HCT116 (cell line): ENCODE data around the gene VAMP7. TPM values are rescaled to one million over a fixed set of nuclear protein-coding genes. Genes with fewer than 3 reads are reported as not detected.

Experiments
- ATAC-seq: fragments of 200-7000 bp; cut with Tn5 transposase; 2 replicates; pipeline ENCODE4 v1.9.1; 2020; ENCODE audit warnings: mild to moderate bottlenecking, moderate library complexity
- BruUV-seq: library from RNA; stranded (reverse); fragments of 400-500 nt; replicated peaks from 2 replicates; lab custom pipeline; 2021; lab: Mats Ljungman, UMichigan
- CTCF ChIA-PET: fragments of 300-600 bp; sonication (Branson Sonifier 250); formaldehyde crosslinking; loops from one replicate; lab custom pipeline; 2021; ENCODE audit warnings: antibody characterized with exemption; lab: Charles Lee
- POLR2A ChIA-PET: fragments of 300-600, 350-600 bp; sonication (Branson Sonifier 250); formaldehyde crosslinking; loops from one replicate; lab custom pipeline; 2021; ENCODE audit warnings: antibody characterized with exemption; lab: Charles Lee
- RAD21 ChIA-PET, 2 experiments: fragments of 300-600 bp; sonication (Branson Sonifier 250); formaldehyde crosslinking; loops; one replicate each; lab custom pipeline; 2023; ENCODE audit warnings: low total read pairs in 2 of 2; ENCODE audit not compliant: uncharacterized antibody in 2 of 2, unreplicated experiment in 2 of 2, low non-redundant PET in 1 of 2; lab: Charles Lee
- DNase-seq: peaks from one replicate; pipeline ENCODE4 v3.0.0-alpha.2; 2010; ENCODE audit warnings: low read depth, low spot score
- H2AFZ ChIP-seq: fragments of 200-600 bp; shearing (Covaris generic), sonication (generic); 2 replicates; pipeline ENCODE4 v1.6.1; 2017; ENCODE audit warnings: low read depth, mixed run types, mixed read lengths, antibody characterized with exemption, low read length; ENCODE audit not compliant: poor library complexity, severe bottlenecking
- H3K27ac ChIP-seq: 2 replicates; pipeline ENCODE4 v1.5.1; 2012; ENCODE audit warnings: low read depth, low read length
- H3K27me3 ChIP-seq: fragments of 200-600 bp; sonication (generic); 2 replicates; pipeline ENCODE4 v1.6.1; 2016; ENCODE audit warnings: mixed run types, low read length, mixed read lengths; ENCODE audit not compliant: insufficient read depth
- H3K36me3 ChIP-seq, 2 experiments: fragments of 200-500 bp in 1 of 2; fragments of 200-600 bp in 1 of 2; sonication (Bioruptor generic) in 1 of 2; sonication (generic) in 1 of 2; 2 replicates each; pipeline versions ENCODE4 v1.5.1 to v1.6.1; 2014 to 2016; ENCODE audit warnings: low read length in 2 of 2, inconsistent platforms in 1 of 2, mixed read lengths in 1 of 2, mixed run types in 1 of 2; ENCODE audit not compliant: insufficient read depth in 2 of 2, control insufficient read depth in 1 of 2
- H3K4me1 ChIP-seq, 2 experiments: fragments of 200-600 bp in 1 of 2; sonication (generic) in 1 of 2; 2 replicates each; pipeline versions ENCODE4 v1.5.1 to v1.6.1; 2012 to 2017; ENCODE audit warnings: low read length in 2 of 2, inconsistent platforms in 1 of 2, mild to moderate bottlenecking in 1 of 2, mixed read lengths in 1 of 2, mixed run types in 1 of 2, moderate library complexity in 1 of 2; ENCODE audit not compliant: insufficient read depth in 2 of 2, control insufficient read depth in 1 of 2
- H3K4me2 ChIP-seq: fragments of 200-600 bp; sonication (generic); 2 replicates; pipeline ENCODE4 v1.6.1; 2017; ENCODE audit warnings: mixed run types, low read length, mixed read lengths
- H3K4me3 ChIP-seq, 2 experiments: fragments of 200-600 bp in 1 of 2; sonication (generic) in 1 of 2; replicated peaks in 1 of 2; 2 replicates each; pipeline ENCODE4 v1.5.1; 2011 to 2016; ENCODE audit warnings: low read length in 2 of 2, control low read depth in 1 of 2, low read depth in 1 of 2, mild to moderate bottlenecking in 1 of 2, mixed read lengths in 1 of 2, mixed run types in 1 of 2
- H3K79me2 ChIP-seq: fragments of 200-600 bp; sonication (generic); 2 replicates; pipeline ENCODE4 v1.6.1; 2017; ENCODE audit warnings: mild to moderate bottlenecking, mixed run types, low read length, moderate library complexity, mixed read lengths; ENCODE audit not compliant: insufficient read depth
- H3K9ac ChIP-seq: fragments of 200-600 bp; sonication (generic); 2 replicates; pipeline ENCODE4 v1.6.1; 2016; ENCODE audit warnings: low read length, mixed read lengths
- H3K9me2 ChIP-seq: fragments of 200-600 bp; sonication (generic), shearing (Covaris generic); 2 replicates; pipeline ENCODE4 v1.6.1; 2017; ENCODE audit warnings: mixed run types, mild to moderate bottlenecking, moderate library complexity; ENCODE audit not compliant: insufficient read depth
- H3K9me3 ChIP-seq, 2 experiments: fragments of 200-500 bp in 1 of 2; fragments of 200-600 bp in 1 of 2; sonication (Bioruptor generic) in 1 of 2; sonication (generic) in 1 of 2; 2 replicates each; pipeline ENCODE4 v1.6.1; 2014 to 2017; ENCODE audit warnings: low read length in 2 of 2, mixed read lengths in 2 of 2, inconsistent platforms in 1 of 2, low read depth in 1 of 2, mild to moderate bottlenecking in 1 of 2, mixed run types in 1 of 2, moderate library complexity in 1 of 2; ENCODE audit not compliant: control insufficient read depth in 1 of 2, insufficient read depth in 1 of 2
- H4K20me1 ChIP-seq: fragments of 200-600 bp; sonication (generic), shearing (Covaris generic); 2 replicates; pipeline ENCODE4 v1.6.1; 2017; ENCODE audit warnings: mixed run types, mild to moderate bottlenecking, moderate library complexity; ENCODE audit not compliant: insufficient read depth
- CBX3 ChIP-seq: IDR thresholded peaks from 2 replicates; pipeline ENCODE4 v1.6.1; 2012; ENCODE audit warnings: low read depth
- CEBPB ChIP-seq: IDR thresholded peaks from 2 replicates; pipeline ENCODE4 v1.6.1; 2012; ENCODE audit warnings: low read depth
- EGR1 ChIP-seq: IDR thresholded peaks from 2 replicates; pipeline ENCODE4 v1.6.1; 2012; ENCODE audit warnings: low read depth
- ELF1 ChIP-seq: IDR thresholded peaks from 2 replicates; pipeline ENCODE4 v1.6.1; 2012; ENCODE audit warnings: low read depth, borderline replicate concordance
- EZH2 ChIP-seq: fragments of 200-600 bp; sonication (generic); IDR thresholded peaks from 2 replicates; pipeline ENCODE4 v1.6.1; 2017; ENCODE audit warnings: antibody characterized with exemption, mixed run types
- POLR2AphosphoS5 ChIP-seq: IDR thresholded peaks from 2 replicates; pipeline ENCODE4 v1.6.1; 2011; ENCODE audit warnings: mild to moderate bottlenecking, low read depth, low read length, moderate library complexity
- RAD21 ChIP-seq: IDR thresholded peaks from 2 replicates; pipeline ENCODE4 v1.6.1; 2012; ENCODE audit warnings: low read depth, mild to moderate bottlenecking
- SIN3A ChIP-seq: IDR thresholded peaks from 2 replicates; pipeline ENCODE4 v1.6.1; 2012; ENCODE audit warnings: low read depth
- TCF7L2 ChIP-seq: IDR thresholded peaks from 2 replicates; pipeline ENCODE4 v1.7.0; 2011; ENCODE audit warnings: borderline replicate concordance, inconsistent platforms; ENCODE audit not compliant: insufficient read depth, insufficient read length; ENCODE audit errors: extremely low read depth
- intact Hi-C: fragments of 100-400 bp; cut with micrococcal nuclease; formaldehyde crosslinking; loops from 2 replicates; pipeline ENCODE4 v1.10.0; 2022
- total RNA-seq: library from RNA; stranded (reverse); gene quantifications from one replicate; pipeline ENCODE4 v1.2.1, GENCODE V29; 2021; ENCODE audit not compliant: unreplicated experiment
- TF ChIP-seq, protein P1 (sequence below): IDR thresholded peaks from 2 replicates; pipeline ENCODE4 v1.6.1; 2012
- TF ChIP-seq, protein P2 (sequence below): IDR thresholded peaks from 2 replicates; pipeline ENCODE4 v1.6.1; 2012; ENCODE audit warnings: low read depth
- TF ChIP-seq, protein P3 (sequence below): IDR thresholded peaks from 2 replicates; pipeline ENCODE4 v1.6.1; 2012

Gene VAMP7
- total RNA-seq, 1 experiment from 2014 or later, result 32.8 TPM

DNA sequence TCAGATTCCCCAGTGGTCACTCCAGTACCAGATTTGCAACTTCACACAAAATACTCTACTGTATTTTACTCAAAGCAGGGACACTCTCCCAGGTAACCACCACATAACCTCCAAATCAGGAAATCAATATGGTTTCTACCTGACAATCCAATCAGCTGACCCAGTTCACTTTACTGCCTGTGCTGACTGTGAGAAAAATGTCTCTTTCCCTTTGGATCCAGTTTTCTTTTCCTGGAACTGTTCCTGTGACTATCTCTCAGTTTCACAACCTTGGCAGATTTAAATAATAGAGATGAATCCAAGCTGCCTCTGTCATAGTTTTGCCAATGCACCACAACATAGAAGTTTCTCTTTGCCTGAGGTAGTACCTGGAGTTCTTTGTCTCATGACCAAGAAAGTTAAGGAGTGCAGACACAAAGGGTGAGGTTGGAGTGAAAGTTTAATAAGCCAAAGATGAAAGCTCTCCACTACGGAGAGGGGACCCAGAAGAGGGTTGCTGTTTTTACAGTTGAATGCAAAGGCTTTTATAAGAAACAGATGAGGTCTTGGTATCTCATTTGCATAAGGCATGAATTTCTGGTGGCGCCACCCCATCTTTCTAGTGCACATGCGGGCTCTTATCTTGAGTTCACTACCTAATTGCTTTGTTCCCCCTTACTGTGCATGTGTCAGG is 86.6 kb downstream of the VAMP7 start (continued):
- TF ChIP-seq, protein P1, sequence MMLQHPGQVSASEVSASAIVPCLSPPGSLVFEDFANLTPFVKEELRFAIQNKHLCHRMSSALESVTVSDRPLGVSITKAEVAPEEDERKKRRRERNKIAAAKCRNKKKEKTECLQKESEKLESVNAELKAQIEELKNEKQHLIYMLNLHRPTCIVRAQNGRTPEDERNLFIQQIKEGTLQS, result no peak
- TF ChIP-seq, protein P2, sequence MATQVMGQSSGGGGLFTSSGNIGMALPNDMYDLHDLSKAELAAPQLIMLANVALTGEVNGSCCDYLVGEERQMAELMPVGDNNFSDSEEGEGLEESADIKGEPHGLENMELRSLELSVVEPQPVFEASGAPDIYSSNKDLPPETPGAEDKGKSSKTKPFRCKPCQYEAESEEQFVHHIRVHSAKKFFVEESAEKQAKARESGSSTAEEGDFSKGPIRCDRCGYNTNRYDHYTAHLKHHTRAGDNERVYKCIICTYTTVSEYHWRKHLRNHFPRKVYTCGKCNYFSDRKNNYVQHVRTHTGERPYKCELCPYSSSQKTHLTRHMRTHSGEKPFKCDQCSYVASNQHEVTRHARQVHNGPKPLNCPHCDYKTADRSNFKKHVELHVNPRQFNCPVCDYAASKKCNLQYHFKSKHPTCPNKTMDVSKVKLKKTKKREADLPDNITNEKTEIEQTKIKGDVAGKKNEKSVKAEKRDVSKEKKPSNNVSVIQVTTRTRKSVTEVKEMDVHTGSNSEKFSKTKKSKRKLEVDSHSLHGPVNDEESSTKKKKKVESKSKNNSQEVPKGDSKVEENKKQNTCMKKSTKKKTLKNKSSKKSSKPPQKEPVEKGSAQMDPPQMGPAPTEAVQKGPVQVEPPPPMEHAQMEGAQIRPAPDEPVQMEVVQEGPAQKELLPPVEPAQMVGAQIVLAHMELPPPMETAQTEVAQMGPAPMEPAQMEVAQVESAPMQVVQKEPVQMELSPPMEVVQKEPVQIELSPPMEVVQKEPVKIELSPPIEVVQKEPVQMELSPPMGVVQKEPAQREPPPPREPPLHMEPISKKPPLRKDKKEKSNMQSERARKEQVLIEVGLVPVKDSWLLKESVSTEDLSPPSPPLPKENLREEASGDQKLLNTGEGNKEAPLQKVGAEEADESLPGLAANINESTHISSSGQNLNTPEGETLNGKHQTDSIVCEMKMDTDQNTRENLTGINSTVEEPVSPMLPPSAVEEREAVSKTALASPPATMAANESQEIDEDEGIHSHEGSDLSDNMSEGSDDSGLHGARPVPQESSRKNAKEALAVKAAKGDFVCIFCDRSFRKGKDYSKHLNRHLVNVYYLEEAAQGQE, result no peak
- TF ChIP-seq, protein P3, sequence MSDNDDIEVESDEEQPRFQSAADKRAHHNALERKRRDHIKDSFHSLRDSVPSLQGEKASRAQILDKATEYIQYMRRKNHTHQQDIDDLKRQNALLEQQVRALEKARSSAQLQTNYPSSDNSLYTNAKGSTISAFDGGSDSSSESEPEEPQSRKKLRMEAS, result no peak
- TF ChIP-seq RAD21, result no peak
- no peak for TF ChIP-seq TCF7L2
- TF ChIP-seq CEBPB, result no peak
- no peak for TF ChIP-seq ELF1
- TF ChIP-seq EZH2, result no peak

- no peaks in the 10 kb centered on the region for H3K4me1 ChIP-seq
- BruUV-seq, result no TSS peak
- no peak overlapping the region for H3K27ac ChIP-seq
- H3K27me3 ChIP-seq, result no peaks in the 10 kb centered on the region
- intact Hi-C loops, result no loop called here
- CTCF ChIA-PET, result no interaction called here
- no peaks in the 10 kb centered on the region for H3K79me2 ChIP-seq
- TF ChIP-seq SIN3A, result no peak
- TF ChIP-seq TCF7L2, result no peak
- TF ChIP-seq CBX3, result no peak
- no peak for TF ChIP-seq POLR2AphosphoS5
- TF ChIP-seq RAD21, result no peak
- TF ChIP-seq, protein P2, result no peak
- TF ChIP-seq EGR1, result no peak
- TF ChIP-seq CEBPB, result no peak
- no peak overlapping the region for H3K9ac ChIP-seq
- H3K4me2 ChIP-seq, result no peak overlapping the region
- no peak overlapping the region for H2AFZ ChIP-seq
- POLR2A ChIA-PET, result no interaction called here
- H3K4me3 ChIP-seq, result no peak overlapping the region
- no peaks in the 10 kb centered on the region for H4K20me1 ChIP-seq
- no peaks in the 10 kb centered on the region for H3K36me3 ChIP-seq
- H3K9me3 ChIP-seq, result no peaks in the 10 kb centered on the region
- H3K9me2 ChIP-seq, result no peaks in the 10 kb centered on the region
- RAD21 ChIA-PET, result no interaction called here
- no peak for DNase-seq
- no peak for ATAC-seq
These were observed 87.1 kb downstream of the VAMP7 start for GRCh38 chrX:155968326-155968661.
